HG03175 (cell line): ENCODE results near the gene CD68.
"Not testable (repeated sequence)": the region's sequence is repeated elsewhere in the genome, so short reads cannot be mapped to it uniquely, and the experiment has no call there.

Experiments used
- ATAC-seq: cut with Tn5 transposase; IDR thresholded peaks from one replicate; pipeline ENCODE4 v1.9.1; 2021; ENCODE audit warnings: mild to moderate bottlenecking, moderate library complexity; ENCODE audit not compliant: unreplicated experiment

The CD68 gene

GRCh38 chr17:7579834-7580603 lies 581 bp downstream of the CD68 start:
- ATAC-seq = no peak

- no peak for ATAC-seq
Measured at GRCh38 chr17:7580604-7581575, 1.5 kb downstream of the CD68 start.

DNA sequence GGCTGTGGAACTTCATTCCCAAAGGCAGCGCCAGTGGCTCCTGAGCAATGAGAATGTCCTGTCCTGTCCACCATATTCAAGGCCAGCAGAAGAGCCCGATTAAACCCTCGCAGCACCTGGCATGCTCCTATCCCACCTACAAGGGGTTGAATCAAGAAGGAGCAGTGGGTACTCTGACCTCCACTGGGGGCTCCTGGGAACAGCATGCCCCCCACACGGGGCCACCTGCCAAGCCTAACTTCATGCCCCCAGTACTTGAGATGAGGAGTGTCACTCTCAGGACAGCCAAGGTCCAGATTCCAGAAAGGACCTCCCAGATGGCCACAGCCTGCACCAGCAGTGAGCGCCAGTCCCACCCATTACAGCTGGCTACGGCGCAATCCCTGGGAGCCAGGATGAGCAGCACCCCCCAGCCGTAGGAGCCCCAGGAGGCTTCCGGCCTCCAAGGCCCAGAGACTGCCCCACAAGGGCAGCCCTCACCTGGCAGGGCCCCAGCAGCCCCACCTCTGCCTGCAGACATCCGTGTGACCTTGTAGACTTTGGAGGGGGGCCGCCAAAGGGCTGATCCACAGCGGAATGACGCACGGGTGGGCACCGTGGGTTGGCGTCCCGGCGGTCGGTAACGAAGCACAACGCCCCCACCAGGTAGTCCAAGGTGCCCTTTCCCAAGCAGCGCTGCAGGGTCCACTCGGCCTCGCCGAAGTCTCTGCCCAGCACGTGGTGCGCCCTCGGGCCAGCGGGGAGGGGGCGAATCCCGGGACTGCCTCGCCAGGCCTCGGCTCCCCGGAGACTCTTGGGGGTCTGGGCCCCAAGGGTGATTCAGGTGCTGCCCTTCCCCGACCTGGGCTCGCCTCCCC lies 3.2 kb downstream of the CD68 start:
- ATAC-seq = no peak

DNA sequence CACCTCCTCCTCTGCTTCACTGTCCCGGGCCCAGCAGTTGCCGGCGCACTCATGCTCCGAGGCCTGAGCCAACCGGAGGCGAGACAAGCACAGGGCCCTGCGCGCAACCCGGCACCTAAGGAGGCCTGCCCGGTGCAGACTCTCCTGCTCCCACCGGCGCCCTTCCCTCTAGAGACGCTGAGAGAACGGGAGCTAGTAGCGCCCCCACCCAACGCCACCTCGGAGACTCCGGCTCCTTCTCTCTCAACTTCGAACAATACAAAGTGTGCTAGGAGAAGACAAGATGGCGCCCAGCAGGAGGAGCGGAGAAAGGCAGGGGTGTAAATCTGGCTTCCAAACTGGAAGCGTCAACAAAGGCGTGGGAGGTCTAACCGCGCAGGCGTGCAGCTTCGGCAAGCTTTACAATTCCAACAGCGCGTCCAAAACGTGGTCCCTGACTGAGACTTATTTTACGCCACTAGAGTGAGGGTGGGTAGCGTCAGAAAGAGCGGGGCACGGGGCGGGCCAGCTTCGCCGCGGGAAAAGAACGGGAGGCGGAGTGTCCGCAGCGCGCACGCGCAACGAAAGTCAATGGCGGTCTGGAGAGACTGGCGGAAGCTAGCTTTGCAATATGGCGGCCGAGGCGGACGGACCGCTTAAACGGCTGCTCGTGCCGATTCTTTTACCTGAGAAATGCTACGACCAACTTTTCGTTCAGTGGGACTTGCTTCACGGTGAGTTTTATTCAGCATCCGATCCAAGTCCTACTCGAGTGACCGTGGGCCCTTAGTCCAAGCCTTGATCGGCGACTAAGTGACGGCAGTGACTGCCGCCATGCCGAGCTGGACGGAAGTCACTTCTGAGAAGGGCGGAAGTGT lies 4.0 kb downstream of the CD68 start, which contains the start of gene MPDU1:
Gene MPDU1 (plus strand): TSS at position 600 of the 857 bp plus-strand sequence. CDS start 11 bp downstream, at position 611.
- peak; percentile 67 for ATAC-seq

GRCh38 chr17:7586673-7587419 lies 7.4 kb downstream of the CD68 start:
- ATAC-seq = no peak

GRCh38 chr17:7587420-7588151 lies 8.1 kb downstream of the CD68 start:
- ATAC-seq = no peak

DNA sequence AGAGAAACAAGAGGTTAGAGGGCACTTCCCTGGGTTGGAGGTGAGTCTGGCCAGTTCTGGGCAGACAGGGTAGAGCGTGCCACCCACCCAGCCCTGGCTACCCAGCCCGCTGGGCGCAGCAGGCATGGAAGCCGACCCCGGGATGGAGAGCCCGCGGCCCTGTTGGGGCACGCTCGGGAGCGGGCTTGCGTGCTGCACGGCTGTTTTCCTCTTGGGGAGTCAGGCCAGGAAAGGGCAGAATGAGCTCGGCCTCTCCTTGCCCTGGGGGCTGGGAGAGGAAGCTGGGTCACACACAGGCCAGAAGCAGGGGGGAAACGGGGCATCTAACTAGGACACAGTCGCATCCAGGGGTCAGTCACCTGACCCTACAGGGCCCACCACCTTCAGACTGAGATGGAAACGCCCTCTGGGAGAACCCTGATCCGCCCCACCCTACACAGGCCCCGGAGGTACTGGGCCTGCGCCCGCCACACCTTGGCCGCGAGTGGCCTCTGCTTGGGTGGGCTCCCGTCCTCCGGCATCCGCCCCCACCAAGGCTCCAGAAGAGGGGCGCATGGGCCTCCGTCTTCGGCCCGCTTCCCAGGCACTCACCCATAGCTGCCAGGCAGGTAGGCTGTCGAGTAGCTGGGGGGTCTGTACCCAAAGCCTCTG lies 9.2 kb downstream of the CD68 start:
- ATAC-seq = no peak

DNA sequence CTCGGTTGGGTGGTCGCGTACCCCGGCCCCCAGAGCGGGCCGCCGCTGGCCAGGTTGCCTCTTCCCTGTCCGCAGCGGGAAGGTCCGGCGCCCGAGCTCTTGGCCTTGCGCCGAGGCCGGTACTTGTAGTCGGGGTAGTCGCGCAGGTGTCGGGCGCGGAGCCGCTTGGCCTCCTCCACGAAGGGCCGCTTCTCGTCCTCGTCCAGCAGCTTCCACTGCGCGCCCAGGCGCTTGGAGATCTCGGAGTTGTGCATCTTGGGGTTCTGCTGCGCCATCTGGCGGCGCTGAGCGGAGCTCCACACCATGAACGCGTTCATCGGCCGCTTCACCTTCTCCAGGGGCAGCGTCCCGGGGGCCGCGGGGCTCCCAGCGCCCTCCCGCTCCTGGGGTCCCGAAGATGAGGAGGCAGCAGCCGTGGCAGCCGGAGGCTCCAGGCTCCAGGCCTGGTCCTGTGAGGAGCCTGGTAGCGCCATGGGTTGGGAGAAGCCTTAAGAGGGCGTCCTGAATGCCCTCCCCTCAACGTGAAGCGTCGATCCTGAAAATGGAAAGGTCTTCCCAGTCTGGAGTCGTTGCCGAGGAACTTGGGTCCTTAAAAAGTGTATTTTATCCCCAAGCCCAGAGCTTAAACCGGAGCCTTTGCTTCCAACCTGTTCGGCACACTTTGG lies 9.9 kb downstream of the CD68 start:
- ATAC-seq = peak; percentile 50

GRCh38 chr17:7589891-7590691 lies 10.7 kb downstream of the CD68 start, which contains the start of gene SOX15:
Gene SOX15 (minus strand): TSS chr17:7590094. CDS start chr17:7589676, 418 bp downstream.
- ATAC-seq = no peak

DNA sequence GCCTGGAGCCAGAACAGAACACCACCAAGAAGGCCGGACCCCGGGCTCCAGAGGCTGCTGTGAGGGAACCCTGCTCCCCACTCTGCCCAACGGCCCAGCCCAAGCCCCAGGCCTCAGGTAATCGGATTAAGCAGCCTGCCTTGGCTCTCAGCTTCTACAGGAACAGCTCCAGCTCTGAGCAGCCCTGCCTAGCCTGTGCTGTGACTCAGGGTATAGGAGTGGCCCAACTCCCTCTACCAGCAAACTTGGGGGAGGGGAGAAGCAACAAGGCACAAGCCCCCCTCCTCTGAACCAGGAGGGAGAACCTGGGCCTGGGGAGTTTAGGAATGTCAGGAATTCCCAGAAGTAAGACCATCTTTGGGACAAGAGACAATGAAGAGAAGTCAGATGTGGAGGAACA lies 11.3 kb downstream of the CD68 start:
- ATAC-seq = no peak

DNA sequence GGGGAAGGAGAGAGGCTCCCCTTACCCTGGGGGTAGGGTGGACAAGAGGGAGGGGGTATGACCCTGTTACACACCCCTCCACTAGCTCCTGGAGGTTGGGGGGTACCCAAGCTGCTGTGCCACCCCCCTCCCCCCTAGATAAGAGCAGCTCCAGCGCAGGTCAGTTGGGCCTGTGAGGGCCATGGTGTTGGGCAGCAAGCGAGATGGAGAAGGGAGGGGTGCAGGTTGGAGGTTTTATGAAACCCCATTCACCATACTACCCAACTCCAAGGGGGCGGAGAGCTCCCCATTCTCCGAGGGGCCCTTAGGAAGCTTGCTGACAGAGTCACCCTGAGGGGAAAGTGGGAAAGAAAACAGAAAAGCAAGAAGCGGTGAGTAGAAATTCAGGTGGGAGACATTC lies 12.2 kb downstream of the CD68 start:
- no peak for ATAC-seq

- ATAC-seq = no peak
Measured at GRCh38 chr17:7592422-7593021, 13.1 kb downstream of the CD68 start.

DNA sequence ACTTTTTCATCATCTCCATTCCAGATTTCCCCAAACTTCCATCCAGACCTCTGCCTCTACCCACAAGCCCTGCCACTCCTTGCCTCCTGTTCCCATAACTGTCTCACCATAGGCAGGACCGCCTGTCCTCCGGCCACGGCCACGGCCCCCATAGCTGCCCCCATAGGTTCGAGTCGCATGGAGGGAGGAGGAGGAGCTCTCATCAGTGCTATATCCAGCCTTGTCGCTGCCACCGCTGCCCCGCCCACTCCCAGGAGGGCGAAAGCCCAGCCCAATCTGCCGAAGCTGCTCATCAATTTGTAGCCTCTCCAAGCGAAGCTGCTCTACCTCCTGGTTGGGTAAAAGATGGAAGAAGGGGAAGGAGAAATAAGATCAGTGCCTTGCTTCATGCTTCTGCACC lies 13.9 kb downstream of the CD68 start:
- ATAC-seq = no peak

GRCh38 chr17:7597561-7597960 lies 18.1 kb downstream of the CD68 start:
- ATAC-seq = not testable (repeated sequence)

DNA sequence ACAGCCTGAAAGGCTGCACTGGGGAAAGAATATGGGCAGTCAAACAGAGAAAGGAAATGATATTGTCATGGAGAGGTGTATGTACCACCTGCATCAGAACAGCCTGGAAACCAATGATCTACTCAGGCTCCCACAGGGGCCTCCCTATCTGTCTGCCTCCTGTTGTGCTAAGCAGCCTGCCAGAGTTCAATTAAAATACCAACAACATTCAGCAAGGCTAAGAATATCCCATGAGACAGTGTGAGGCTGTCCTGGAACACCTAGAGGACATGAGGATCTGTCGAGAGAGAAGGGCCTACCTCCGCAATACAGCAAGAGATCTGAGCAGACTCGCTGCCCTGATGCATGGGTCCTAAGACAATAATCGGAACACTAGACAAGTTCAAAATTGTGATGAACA lies 26.8 kb downstream of the CD68 start:
- ATAC-seq = no peak

- ATAC-seq = no peak
Measured at GRCh38 chr17:7610641-7611040, 31.2 kb downstream of the CD68 start.
